Loucy (cell line): ENCODE data around the gene SLF2.

ENCODE experiments used
- H2AFZ ChIP-seq: fragments of 200-600 bp; sonication (generic); 2 replicates; pipeline ENCODE4 v1.6.0; 2016; ENCODE audit warnings: antibody characterized with exemption, mild to moderate bottlenecking, low read length, moderate library complexity
- H3F3A ChIP-seq: fragments of 200-600 bp; 2 replicates; pipeline ENCODE4 v1.6.0; 2016; ENCODE audit warnings: antibody characterized with exemption, low read depth, mild to moderate bottlenecking
- H3K27me3 ChIP-seq: fragments of 200-600 bp; sonication (generic); 2 replicates; pipeline ENCODE4 v1.6.1; 2014; ENCODE audit warnings: low read length, mild to moderate bottlenecking; ENCODE audit not compliant: insufficient read depth, poor library complexity, severe bottlenecking
- H3K36me3 ChIP-seq: fragments of 200-600 bp; sonication (generic); 2 replicates; pipeline ENCODE4 v1.6.1; 2016; ENCODE audit warnings: low read length; ENCODE audit not compliant: insufficient read depth
- H3K4me1 ChIP-seq: fragments of 200-600 bp; sonication (generic); 2 replicates; pipeline ENCODE4 v1.5.1; 2014; ENCODE audit warnings: low read length, mild to moderate bottlenecking; ENCODE audit not compliant: insufficient read depth, poor library complexity, severe bottlenecking
- H3K4me2 ChIP-seq: fragments of 200-600 bp; sonication (generic); 2 replicates; pipeline ENCODE4 v1.6.0; 2014; ENCODE audit warnings: antibody characterized with exemption, low read length, low read depth, mild to moderate bottlenecking; ENCODE audit not compliant: poor library complexity, severe bottlenecking
- H3K4me3 ChIP-seq: fragments of 200-600 bp; sonication (generic); 2 replicates; pipeline ENCODE4 v1.5.1; 2014; ENCODE audit warnings: low read length, mild to moderate bottlenecking, mixed read lengths; ENCODE audit not compliant: poor library complexity, severe bottlenecking
- H3K79me2 ChIP-seq: fragments of 200-600 bp; sonication (generic); 2 replicates; pipeline ENCODE4 v1.6.1; 2014; ENCODE audit warnings: low read length; ENCODE audit not compliant: insufficient read depth
- H3K9ac ChIP-seq: fragments of 200-600 bp; sonication (generic); 2 replicates; pipeline ENCODE4 v1.6.0; 2014; ENCODE audit warnings: mild to moderate bottlenecking, low read depth, low read length, moderate library complexity; ENCODE audit not compliant: poor library complexity, severe bottlenecking
- H3K9me2 ChIP-seq: fragments of 200-600 bp; sonication (generic); replicated peaks from 2 replicates; pipeline ENCODE4 v1.6.1; 2016; ENCODE audit warnings: low read depth, low read length, mixed read lengths
- H3K9me3 ChIP-seq: fragments of 200-600 bp; sonication (generic); 2 replicates; pipeline ENCODE4 v1.6.1; 2014; ENCODE audit warnings: mild to moderate bottlenecking, antibody characterized with exemption, low read length, low read depth; ENCODE audit not compliant: insufficient read depth
- H4K20me1 ChIP-seq: fragments of 200-600 bp; sonication (generic); 2 replicates; pipeline ENCODE4 v1.6.0; 2014; ENCODE audit warnings: antibody characterized with exemption, low read length, mild to moderate bottlenecking; ENCODE audit not compliant: insufficient read depth, poor library complexity, severe bottlenecking
- CTCF ChIP-seq: fragments of 200-600 bp; sonication (generic); conservative IDR thresholded peaks from 2 replicates; pipeline ENCODE4 v1.5.1; 2014; ENCODE audit warnings: mild to moderate bottlenecking, antibody characterized with exemption, low read length
- EZH2phosphoT487 ChIP-seq: fragments of 200-600 bp; IDR thresholded peaks from 2 replicates; pipeline ENCODE4 v1.6.1; 2018; ENCODE audit warnings: antibody characterized with exemption, mild to moderate bottlenecking, moderate library complexity, borderline replicate concordance

Gene SLF2

GRCh38 chr10:100987685-100988049 is 74.9 kb downstream of the SLF2 start:
- Histone ChIP-seq H3K9me2 (no peaks in the 10 kb centered on the region), H2AFZ (peak overlapping the region; percentile 99), H3K4me1 (peaks cover 33% of the 10 kb centered on the region), H3K4me2 (peak overlapping the region; percentile 89), H3K9me3 (no peaks in the 10 kb centered on the region), H3K36me3 (peaks cover 12% of the 10 kb centered on the region; the same call in 1 of the 2 replicates), H4K20me1 (peaks cover 23% of the 10 kb centered on the region), H3K9ac (peak overlapping the region; percentile 93), H3K79me2 (peaks cover 51% of the 10 kb centered on the region), H3K4me3 (peak overlapping the region; percentile 99), H3F3A (no peaks in the 10 kb centered on the region), H3K27me3 (no peaks in the 10 kb centered on the region)
- TF ChIP-seq CTCF (no peak), EZH2phosphoT487 (no peak)

- Histone ChIP-seq H2AFZ (no peak overlapping the region), H3K9me3 (no peaks in the 10 kb centered on the region), H3K27me3 (no peaks in the 10 kb centered on the region), H3K4me2 (peak overlapping the region; percentile 89), H3K4me1 (peaks cover 33% of the 10 kb centered on the region), H3K36me3 (peaks cover 12% of the 10 kb centered on the region; the same call in 1 of the 2 replicates), H4K20me1 (peaks cover 23% of the 10 kb centered on the region), H3K9me2 (no peaks in the 10 kb centered on the region), H3F3A (no peaks in the 10 kb centered on the region), H3K4me3 (peak overlapping the region; percentile 99), H3K9ac (peak overlapping the region; percentile 93), H3K79me2 (peaks cover 51% of the 10 kb centered on the region)
- TF ChIP-seq EZH2phosphoT487 (no peak), CTCF (no peak)
Observed at GRCh38 chr10:100988166-100988565, 75.4 kb downstream of the SLF2 start.

GRCh38 chr10:100989088-100989487 is 76.3 kb downstream of the SLF2 start:
- no peaks in the 10 kb centered on the region for H3F3A ChIP-seq
- no peaks in the 10 kb centered on the region for H3K9me2 ChIP-seq
- H3K79me2 ChIP-seq = peaks cover 51% of the 10 kb centered on the region
- H4K20me1 ChIP-seq = peaks cover 23% of the 10 kb centered on the region
- TF ChIP-seq EZH2phosphoT487 (no peak), CTCF (no peak)
- H3K9ac ChIP-seq = peak overlapping the region; percentile 93
- H3K4me1 ChIP-seq = peaks cover 33% of the 10 kb centered on the region
- peak overlapping the region; percentile 99 for H3K4me3 ChIP-seq
- H3K4me2 ChIP-seq = peak overlapping the region; percentile 89
- no peaks in the 10 kb centered on the region for H3K27me3 ChIP-seq
- no peak overlapping the region for H2AFZ ChIP-seq
- H3K9me3 ChIP-seq = no peaks in the 10 kb centered on the region
- H3K36me3 ChIP-seq = peaks cover 12% of the 10 kb centered on the region; the same call in 1 of the 2 replicates
